ENCODE data around the gene CGB1.
A peak's percentile ranks its signal among the peaks of the same experiment; 100 is the strongest.
"Not testable (repeated sequence)": the region's sequence is repeated elsewhere in the genome, so short reads cannot be mapped to it uniquely, and the experiment has no call there.

CGB1 gene

DNA sequence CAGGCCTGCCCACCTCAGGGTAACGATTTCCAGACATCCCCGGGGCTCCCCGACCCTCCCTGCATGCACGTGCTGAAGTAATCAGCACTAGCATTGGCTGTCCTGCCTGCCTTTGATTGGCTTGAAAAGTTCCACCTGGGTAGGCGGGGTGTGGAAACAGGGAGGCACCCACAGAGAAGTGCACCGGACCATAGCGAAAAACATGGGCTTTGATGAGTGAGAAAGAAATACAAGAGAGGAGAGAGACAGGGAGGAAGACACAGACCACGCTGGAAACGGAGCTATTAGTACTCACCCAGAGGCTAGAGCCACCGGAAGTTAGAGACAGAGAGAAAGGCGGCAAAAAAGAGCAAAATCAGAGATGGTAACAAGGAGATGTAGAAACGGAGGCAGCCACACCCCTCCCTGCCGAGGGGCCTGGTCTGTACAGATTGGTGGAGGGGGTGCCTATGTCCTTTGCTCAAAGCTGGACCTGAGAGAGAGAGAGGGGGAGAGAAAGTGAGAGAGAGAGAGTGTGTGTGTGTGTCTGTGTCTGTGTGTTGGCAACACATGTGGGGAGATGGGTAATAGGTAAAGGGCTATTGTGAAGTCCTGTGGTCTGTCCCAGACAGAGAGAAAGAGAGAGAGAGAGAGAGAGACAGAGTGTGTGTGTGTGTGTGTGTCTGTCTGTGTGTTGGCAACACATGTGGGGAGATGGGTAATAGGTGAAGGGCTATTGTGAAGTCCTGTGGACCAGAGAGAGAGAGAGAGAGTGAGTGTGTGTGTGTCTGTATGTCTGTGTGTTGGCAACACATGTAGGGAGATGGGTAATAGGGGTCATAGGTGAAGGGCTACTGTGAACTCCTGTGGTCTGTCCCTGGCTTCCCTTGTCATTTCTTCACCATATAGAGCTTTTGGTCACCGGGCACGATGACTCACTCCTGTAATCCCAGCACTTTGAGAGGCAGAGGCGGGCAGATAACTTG is 15.5 kb downstream of the CGB1 start:
- no peak for DNase-seq (ENCODE audit: low spot score)

DNA sequence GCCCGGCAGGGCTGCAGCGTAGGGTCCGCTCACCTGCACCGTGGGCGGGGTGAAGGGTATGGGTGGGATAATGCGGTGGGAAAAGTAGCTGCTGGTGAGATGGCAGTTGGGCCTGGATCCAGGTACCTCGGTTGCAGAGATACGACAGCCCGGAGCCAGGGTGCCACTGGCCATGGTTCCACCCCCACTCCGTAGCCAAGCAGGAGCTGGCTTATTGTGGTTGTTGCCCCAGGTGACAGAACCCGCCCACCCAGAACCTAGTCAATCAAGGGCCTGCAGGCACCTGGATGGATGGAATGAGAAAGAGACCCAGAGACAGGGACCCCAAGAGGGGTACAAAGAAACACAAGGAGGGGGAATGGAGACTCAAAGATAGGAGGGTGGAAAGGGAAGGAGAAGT is 16.4 kb downstream of the CGB1 start:
- no peak for DNase-seq (ENCODE audit: low spot score)

DNA sequence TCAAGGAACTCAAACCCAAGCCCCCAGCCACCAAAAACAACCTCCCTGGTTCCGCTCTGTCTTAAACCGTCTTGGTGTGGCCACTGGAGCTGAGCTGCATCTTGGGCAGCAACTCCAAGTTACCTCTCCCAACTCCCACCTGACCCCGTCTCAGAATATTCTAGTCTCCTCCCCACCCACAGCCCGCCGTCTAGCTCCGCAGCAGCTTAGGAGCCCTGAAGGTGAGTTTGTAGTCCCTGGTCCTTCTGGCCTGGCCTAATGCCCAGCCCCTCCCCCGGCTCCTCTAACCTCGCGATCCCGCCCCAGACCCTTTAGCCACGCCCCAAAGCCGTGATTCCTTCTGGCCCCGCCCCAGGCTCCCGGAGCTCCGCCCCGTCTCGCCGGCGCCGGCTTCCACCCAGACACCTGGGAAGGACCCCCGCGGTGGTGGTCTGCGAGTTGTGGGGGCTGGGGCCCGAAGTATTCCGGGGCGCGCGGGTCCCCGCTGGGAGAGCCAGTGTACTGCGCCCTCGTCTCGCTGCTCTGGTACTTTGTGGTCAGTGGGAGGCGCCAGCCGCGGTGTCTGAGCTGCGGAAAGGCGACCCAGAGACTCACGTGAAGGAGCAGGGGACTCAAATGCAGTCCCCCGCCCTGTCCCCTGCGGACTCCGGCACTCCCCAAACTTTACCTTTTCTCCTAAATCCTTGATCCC is 17.3 kb downstream of the CGB1 start:
- no peak for DNase-seq (ENCODE audit: low spot score)

DNA sequence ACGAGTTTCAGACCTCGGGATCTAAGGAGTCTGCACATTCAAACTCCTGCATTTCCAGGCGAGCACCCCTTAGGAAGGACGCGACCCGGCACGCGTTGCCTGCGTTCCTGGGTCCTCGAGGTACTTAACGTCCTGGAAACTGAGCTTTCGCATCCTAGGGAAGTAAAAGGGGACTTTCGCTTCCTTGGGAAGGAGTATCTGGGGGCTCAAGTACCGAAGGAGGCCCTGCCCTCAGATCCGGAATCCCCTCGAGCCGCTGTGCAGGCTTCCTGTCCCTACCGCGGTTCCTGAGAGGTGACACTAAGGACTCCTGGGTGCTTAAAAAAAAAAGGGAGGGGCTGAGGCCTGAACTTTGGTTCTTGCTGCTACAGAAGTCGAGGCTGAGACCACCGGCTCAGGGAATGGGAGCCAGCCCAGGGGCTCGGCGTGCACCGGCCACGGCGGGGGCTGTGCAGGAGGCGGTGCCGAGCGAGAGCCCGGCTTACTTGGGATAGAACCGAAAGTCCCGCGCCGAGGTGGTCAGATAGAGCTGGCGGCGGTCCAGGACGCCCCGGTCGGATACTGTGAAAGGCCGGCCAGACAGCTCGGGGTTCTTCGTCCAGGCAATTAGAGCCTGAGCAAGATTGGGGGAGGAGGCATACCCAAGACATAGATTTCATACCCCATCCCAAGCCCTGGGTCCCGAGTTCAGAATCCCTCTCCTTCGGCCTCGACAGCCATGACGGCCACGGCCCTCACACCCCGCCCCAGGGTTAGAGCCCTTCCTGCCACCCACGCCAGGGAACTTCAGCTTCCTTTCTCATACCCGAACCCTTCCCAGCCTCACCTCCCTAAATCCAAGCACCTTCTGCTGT is 18.1 kb downstream of the CGB1 start:
- not testable (repeated sequence) for DNase-seq (ENCODE audit: low spot score)

DNA sequence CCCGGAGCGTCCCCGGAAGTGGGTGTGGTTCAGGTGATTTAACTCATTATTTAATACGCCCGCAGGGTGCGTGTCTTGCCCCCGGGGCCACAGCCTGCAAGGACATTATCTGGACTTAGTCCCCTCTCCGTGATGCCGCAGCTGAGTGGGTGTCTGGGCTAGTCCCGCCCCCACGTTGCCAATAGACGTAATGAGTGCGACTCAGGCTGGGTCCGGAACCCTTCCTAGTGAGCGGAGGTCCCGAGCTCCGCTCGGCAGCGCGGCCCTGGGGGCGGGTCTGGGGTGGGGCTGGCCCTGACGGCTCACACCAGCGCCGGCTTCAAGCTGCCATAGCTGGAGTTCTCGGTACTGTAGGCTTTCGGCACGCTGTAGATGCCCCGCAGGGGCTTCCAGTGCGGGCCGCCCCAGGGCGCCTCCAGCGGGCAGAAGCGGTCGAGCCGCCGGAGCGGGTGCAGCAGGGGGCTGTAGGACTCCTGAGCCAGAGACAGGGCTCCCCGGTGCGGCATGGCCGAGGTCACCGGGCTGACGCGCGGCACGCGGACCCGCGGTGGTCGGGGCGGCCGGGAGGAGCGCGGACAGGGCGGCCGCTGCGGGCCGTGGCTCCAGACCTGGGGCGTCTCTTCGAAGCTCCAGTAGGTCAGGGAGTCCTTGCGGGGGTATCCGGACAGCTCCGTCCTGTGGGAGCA is 18.9 kb downstream of the CGB1 start:
- DNase-seq (ENCODE audit: low spot score), result no peak

DNA sequence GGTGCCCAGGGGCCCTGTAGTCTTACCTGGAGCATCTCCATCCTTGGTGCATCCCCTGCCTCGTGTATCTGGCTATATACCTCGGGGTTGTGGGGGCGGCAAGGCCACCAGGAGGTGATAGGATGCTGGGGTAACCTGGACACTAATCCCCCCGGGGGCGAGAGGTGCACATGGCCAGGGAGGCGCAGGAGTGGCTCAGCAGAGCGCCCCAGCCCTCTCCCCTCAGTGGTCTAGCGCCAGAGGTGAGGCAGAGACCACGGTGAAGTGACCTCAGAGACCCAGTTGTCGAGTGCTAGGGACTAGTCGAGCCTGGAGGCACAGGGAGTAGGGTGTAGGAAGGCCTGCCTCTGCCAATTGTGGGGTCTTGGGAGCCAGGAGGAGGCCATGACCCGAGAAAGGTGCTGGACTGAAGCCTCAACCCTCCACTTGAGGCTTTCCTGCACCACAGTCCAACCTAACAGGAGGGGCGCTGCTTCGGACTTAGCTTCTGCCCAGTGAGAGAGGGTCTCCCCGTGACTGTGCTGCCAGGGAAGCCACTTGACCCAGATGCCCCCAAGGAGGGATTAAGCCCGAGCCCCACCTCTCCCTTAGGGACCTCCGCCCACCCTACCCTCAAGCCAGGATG is 19.5 kb downstream of the CGB1 start, which contains the start of gene LHB:
Gene LHB (minus strand): TSS at position 51 of the 625 bp plus-strand sequence. CDS start 10 bp downstream, at position 41.
- no peak for DNase-seq (ENCODE audit: low spot score)

DNA sequence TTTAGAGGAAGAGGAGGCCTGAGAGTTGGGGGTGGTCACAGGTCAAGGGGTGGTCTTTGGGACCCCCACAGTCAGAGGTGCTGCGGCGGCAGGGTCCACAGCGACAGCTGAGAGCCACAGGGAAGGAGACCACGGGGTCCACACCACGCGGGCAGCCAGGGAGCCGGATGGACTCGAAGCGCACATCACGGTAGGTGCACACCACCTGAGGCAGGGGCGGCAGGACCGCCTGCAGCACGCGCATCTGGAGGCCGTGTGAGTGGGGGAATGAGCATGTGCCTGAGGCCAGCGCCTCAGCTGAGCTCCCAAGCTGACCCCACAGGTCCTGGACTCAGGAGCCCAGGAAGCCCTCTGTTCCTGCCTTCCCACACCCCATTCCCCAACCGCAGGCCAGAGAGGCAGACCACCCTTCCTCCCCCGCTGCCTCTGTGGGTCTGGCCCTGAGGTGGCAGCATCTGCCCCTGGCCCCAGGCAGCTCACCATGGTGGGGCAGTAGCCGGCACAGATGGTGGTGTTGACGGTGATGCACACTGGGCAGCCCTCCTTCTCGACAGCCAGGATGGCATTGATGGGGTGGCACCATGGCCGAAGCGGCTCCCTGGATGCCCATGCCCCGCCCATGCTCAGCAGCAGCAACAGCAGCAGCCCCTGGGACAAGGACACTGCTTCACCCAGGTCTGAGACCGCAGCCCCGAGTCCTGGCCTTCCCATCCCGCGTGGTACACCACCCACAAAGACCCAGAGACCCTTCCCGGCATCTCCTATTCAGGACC is 20.4 kb downstream of the CGB1 start:
- DNase-seq (ENCODE audit: low spot score), result no peak

DNA sequence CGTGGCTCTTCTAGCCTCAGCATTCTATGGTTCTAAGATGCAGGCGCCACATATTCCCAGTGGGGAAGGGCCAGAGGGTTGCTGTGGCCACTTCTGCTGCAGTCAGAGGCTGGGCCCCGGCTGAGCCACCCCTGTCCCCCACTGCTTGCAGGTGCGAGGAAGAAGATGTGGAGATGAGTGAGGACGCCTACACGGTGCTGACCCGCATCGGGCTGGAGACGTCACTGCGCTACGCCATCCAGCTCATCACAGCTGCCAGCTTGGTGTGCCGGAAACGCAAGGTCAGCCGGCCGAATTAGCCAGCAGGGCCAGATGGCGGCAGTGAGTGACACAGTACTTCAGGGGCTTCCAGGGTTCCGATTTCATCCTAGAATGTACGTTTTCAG is 21.8 kb downstream of the CGB1 start:
- DNase-seq (ENCODE audit: low spot score), result no peak

DNA sequence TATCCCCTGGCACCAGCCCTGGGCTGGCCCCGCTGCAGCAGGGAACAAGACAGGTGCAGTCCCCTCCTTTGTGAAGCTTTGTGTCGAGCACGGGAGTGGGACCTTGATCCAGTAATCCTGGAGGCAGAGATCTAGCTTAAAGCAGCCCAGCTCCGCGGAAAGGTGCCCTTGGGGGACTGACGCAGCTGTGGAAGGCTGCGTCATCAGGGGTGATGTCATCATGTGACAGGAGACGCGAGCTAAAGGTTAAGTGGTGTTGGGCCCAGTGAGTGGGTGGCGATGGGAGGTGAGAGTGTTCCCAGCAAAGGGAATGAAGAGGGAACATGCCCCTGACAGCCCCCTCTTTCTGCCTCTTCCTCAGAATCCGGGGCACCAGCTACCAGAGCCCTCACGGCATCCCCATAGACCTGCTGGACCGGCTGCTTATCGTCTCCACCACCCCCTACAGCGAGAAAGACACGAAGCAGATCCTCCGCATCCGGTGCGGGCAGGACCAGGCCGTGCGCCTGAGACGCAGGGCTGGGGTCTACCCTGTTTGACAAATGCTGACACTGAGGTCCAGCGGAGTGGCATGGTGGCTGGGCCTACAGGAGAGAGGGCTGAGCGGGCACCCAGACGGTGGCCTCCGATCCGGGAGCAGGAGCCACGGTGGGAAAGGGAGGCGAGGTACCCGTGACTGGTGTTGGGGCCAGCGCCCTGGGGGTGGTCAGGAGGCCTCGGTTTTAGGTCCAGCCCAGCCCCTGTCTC is 22.4 kb downstream of the CGB1 start:
- no peak for DNase-seq (ENCODE audit: low spot score)

DNA sequence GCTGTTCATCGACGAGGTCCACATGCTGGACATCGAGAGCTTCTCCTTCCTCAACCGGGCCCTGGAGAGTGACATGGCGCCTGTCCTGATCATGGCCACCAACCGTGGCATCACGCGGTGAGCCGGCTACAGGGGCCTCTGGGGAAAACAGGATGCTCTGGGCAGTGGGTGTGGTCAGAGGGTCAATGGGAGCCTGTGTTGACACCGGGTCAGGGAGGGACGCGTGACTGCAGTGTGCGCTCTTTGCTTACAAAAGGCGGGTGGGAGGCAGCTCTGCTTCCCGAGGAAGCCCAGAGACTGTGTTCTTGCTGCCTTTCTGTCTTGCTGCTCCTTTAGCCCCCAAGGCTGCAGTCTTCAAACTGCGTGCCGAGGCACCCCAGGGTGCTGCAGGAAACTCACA is 25.5 kb downstream of the CGB1 start:
- DNase-seq (ENCODE audit: low spot score), result no peak

DNA sequence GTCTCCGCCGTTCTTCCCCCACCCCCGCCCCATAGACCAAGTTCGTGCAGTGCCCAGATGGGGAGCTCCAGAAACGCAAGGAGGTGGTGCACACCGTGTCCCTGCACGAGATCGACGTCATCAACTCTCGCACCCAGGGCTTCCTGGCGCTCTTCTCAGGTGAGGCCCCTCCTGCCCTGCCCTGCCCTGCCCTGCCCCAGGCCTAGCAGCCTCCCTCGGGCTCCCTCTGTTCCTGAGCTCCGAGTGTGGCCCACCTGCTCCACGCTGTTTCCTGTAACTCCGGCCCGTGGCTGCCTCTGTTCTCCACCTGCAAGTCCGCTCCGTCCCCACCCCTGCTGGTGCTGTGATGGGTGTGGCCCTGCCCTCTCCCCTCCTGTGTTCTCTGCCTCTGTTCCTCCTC is 26.2 kb downstream of the CGB1 start:
- no peak for DNase-seq (ENCODE audit: low spot score)

DNA sequence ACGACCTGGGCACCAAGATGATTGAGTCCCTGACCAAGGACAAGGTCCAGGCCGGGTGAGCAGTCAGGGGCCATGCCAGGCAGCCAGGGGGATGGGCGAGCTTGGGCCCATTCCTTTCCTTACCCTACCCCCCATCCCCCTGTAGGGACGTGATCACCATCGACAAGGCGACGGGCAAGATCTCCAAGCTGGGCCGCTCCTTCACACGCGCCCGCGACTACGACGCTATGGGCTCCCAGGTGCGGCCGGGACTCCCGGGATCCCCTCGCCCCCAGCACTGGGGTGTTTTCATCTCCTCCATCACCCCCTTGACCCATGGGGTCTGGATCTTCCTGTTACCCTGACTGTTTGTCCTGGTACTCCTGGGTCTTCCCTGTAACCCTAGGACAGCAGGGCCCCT is 26.9 kb downstream of the CGB1 start:
- no peak for DNase-seq (ENCODE audit: low spot score)

DNA sequence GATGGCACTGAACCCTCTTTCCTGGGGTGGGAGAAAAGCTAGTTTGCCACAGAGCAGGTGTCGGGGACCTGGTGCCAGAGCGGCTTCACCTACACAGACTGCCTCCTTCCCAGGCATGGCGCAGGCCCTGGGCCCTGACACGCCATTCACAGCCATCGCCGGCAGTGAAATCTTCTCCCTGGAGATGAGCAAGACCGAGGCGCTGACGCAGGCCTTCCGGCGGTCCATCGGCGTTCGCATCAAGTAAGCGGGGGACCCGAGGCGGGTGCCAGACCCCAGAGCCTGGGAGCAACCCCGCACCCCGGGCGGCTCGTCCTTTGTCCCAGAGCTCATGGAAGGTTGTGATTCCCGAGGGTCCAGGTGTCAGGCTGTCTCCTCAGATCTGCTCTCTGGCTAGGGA is 29.8 kb downstream of the CGB1 start:
- no peak for DNase-seq (ENCODE audit: low spot score)

DNA sequence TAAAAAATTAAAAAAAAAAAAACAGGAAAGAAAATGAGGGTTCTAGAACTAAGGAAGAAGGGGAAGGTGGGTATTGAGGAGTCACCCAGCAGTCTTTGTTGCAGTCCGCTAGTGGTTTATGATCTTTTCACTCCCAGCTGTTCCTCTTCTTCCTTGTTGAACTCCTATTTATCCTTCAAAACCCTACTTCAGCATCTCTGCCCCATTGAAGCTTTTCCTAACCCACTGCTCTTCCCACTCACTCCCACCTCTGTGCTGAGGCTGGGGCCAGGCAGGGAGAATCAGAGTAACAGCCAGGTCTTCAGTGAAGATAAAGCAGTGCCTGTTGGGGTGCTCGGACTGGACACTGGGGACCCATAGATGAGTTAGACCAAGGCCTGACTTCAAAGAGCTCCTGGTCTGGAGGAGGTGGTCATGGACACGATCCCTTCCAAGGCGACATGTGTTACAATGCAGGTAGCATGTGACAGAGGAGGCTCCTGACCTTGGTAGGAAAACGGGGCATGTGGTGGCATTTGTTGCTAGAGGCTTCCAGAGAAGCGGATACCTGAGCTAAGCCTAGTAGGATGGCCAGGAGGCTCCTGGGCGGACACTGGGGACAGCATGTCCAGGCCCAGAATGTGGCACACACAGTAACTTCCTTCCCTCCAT is 31.6 kb downstream of the CGB1 start:
- no peak for DNase-seq (ENCODE audit: low spot score)

DNA sequence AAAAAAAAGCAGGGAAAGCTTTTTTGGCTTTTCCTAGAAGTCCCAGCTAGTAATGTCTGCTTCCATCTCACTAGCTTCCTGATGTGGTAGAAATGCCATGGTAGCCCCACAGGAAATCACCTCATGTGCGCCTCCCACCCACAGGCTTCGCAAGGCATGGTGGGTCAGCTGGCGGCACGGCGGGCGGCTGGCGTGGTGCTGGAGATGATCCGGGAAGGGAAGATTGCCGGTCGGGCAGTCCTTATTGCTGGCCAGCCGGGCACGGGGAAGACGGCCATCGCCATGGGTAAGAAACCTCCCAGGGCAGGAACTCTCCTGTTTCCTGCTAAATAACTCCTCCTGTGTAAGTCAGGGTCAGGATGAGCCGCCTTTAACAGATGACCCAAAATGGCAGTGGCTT is 32.6 kb downstream of the CGB1 start:
- no peak for DNase-seq (ENCODE audit: low spot score)

DNA sequence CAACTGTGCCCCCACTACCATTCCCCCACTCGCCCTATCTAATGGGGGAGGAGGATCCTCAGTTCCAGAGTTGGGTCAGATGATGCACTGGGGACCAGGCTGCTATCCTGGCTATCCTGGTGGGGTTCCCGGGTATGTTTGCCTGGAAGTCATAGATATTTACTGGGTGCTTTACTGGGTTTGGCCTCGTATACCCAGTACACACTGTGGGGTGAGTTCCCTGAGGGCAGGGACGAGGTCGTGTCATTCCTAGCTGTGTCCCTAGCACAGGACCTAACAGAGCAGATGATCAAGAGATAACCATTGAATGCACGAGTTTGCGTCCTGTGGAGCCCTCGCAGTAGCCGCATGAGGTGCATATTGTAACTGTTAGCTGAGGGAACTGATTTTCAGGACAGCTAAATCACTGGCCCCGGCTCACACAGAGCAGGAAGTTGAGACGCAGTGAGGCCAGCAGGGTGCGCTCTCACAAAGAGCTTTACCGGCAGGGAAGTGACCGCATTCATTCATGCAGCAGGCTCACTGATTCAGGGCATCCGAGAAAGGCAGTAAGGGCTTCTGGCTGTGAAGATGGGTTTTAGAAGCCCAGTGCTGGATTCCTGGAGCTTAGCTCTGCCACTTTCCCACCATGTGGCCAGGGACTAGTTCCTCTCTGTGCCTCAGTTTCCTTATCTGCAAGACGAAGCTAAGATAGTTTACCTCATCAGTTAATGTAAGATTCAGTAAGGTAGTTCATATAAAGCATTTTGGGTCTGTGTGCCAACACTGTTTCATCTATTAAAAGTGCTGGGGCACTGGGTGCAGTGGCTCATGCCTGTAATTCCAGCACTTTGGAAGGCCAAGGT is 37.0 kb downstream of the CGB1 start:
- DNase-seq (ENCODE audit: low spot score), result peak; percentile 55

DNA sequence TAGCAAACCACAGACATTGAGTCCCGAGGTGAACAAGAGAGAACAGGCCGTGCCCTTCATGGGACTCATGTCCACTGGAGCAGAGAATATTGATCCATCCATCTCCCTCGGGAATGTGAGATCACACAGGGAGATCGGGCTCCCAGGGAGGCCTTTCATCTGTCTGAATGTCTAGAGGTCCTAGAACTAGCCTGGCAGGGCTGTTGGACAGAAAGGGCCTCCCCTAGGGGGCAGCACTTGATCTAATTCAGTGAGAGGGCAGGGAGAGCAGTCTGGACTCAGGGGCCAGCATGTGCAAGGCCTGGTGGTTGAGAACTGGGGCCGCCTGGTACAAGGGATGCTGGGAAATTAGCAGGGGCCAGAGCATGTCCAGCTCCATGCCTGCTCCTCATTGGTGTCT is 38.7 kb downstream of the CGB1 start:
- DNase-seq (ENCODE audit: low spot score), result no peak

DNA sequence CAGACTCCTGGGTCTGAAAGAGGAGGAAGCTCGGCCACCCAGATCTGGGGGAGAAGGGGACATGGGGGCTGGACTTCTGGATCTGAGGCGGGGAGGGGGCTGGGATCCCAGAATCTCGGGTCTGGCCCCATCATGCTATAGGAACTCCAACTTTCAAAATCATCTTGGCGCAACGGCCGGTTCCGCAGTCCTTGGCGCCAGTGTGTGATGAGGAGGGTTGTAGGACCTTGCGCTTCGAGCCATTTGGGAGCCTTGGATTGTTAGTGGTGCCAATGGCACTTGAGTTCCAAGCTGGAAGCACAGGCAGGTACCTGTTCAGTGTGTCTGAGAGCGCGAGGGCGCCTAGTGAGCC is 42.7 kb downstream of the CGB1 start:
- DNase-seq (ENCODE audit: low spot score), result no peak
